ENCODE measurements around the gene PRKAR1A.
"Not testable (repeated sequence)": the region's sequence is repeated elsewhere in the genome, so short reads cannot be mapped to it uniquely, and the experiment has no call there.

The PRKAR1A gene

DNA sequence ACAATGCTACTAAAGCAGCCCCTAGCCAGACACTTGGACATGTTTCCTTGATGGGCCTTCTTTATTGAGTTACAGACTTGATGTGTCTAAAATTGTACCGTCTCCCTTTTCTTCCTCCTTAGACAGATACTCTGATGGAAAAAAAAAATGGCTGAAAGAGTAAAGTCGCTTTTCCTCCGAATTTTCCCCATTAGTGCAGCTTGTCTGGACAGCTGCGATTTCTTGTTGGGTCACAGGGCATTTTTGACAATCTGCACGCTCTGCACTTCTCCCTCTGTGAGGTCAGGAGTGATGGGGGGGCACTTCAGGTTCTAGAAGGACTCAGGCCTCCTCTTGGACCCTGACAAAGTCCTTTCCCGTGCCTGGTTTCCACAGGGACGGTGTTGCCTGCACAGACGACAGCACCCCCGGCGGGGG lies 968 bp upstream of the PRKAR1A start:
- TF ChIP-seq CTCF (IDR thresholded peaks at IDR 0.05; ENCODE audit: insufficient read depth, low read depth, low read length, missing control alignments) = no peak
- DNase-seq (ENCODE audit: low read depth) = no peak
- peak overlapping the region; percentile 94 for H3K4me3 ChIP-seq (ENCODE audit: low read depth, low read length)

- peak; percentile 74 for DNase-seq (ENCODE audit: low read depth)
- TF ChIP-seq CTCF (IDR thresholded peaks at IDR 0.05; ENCODE audit: insufficient read depth, low read depth, low read length, missing control alignments) = no peak
- peak overlapping the region; percentile 94 for H3K4me3 ChIP-seq (ENCODE audit: low read depth, low read length)
These were observed 471 bp upstream of the PRKAR1A start for GRCh38 chr17:68511671-68512246.

DNA sequence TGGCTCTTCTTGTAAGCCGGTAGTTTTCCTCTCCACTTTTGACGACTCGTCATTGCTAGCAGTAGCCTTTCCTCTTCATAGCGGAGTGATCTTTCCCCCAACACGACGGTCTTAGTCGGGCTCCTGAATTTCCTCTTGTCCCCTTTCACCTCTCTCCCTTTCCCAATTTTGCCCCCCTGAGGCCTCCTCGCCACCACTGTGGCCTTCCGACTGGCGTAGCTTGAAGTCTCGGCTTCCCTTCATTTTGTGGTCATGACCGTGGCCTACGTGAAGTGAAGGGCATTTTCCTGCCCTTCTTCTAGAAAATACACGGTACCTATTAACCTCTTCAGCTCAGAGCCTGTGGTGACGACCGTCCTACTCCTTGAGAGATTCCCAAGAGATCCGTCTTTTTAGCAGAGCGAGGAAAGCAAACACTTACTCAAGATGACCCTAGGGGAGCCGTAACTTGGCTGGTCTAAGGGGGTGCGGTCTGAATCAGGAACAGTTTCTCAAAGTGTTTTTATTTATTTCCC lies 787 bp downstream of the PRKAR1A start:
- TF ChIP-seq CTCF (IDR thresholded peaks at IDR 0.05; ENCODE audit: insufficient read depth, low read depth, low read length, missing control alignments) = no peak
- DNase-seq (ENCODE audit: low read depth) = peak; percentile 16
- H3K4me3 ChIP-seq (ENCODE audit: low read depth, low read length) = peak overlapping the region; percentile 94

- no peak for TF ChIP-seq CTCF (IDR thresholded peaks at IDR 0.05; ENCODE audit: insufficient read depth, low read depth, low read length, missing control alignments)
- H3K4me3 ChIP-seq (ENCODE audit: low read depth, low read length) = peak overlapping the region; percentile 94
- DNase-seq (ENCODE audit: low read depth) = no peak
These were observed 1.7 kb downstream of the PRKAR1A start for GRCh38 chr17:68513932-68514331.

GRCh38 chr17:68514831-68515635 lies 2.8 kb downstream of the PRKAR1A start:
- DNase-seq (ENCODE audit: low read depth) = no peak
- peak overlapping the region; percentile 94 for H3K4me3 ChIP-seq (ENCODE audit: low read depth, low read length)
- no peak for TF ChIP-seq CTCF (IDR thresholded peaks at IDR 0.05; ENCODE audit: insufficient read depth, low read depth, low read length, missing control alignments)

DNA sequence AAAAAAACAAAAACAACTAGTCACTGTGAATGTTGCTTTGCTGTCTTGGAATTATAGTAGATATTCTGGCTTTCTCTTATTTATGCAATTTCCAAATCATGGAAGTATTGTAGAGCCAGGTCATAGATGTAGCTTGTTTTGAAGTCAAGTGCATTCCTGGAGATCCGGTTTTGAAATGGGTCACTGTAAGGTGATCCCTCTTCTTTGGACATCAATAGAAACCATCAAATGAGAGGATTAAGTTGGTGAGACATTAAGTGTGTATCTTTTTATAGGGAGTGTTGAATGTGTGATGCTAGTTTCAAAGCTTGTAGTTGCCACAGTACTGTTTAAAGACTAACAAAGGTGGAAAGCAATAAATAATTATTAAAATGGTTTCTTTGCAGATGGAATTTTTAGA lies 4.5 kb downstream of the PRKAR1A start:
- no peak for DNase-seq (ENCODE audit: low read depth)
- no peak for TF ChIP-seq CTCF (IDR thresholded peaks at IDR 0.05; ENCODE audit: insufficient read depth, low read depth, low read length, missing control alignments)

DNA sequence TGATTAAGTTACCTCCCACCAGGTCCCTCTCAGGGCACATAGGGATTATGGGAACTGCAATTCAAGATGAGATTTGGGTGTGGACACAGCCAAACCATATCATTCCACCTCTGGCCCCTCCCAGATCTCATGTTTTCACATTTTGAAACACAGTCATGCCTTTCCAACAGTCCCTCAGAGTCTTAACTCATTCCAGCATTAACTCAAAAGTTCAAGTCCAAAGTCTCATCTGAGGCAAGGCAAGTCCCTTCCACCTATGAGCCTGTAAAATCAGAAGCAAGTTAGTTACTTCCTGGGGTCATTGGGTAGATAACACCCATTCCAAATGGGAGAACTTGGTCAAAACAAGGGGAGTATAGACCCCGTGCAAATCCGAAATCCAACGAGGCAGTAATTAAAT lies 5.4 kb downstream of the PRKAR1A start:
- H3K4me3 ChIP-seq (ENCODE audit: low read depth, low read length); DNase-seq (ENCODE audit: low read depth): not testable (repeated sequence)

More for the DNA sequence above, 4.5 kb downstream of the PRKAR1A start:
- no peak overlapping the region for H3K4me3 ChIP-seq (ENCODE audit: low read depth, low read length)
